Naive thymus-derived CD4-positive, alpha-beta T cell (primary cell): ENCODE results near the gene ZSCAN9. TPM values are rescaled to one million over a fixed set of nuclear protein-coding genes. Genes with fewer than 3 reads are reported as not detected.
A peak's percentile ranks its signal among the peaks of the same experiment; 100 is the strongest.

Source experiments
- ATAC-seq: fragments of 150-1000 bp; cut with Tn5 transposase; 2 replicates; pipeline ENCODE4 v1.10.0; 2021; ENCODE audit warnings: mild to moderate bottlenecking, moderate library complexity
- CTCF ChIA-PET: fragments of 350-600 bp; sonication (Branson Sonifier 250); formaldehyde crosslinking; loops from one replicate; lab custom pipeline; 2021; ENCODE audit warnings: antibody characterized with exemption; lab: Charles Lee
- POLR2A ChIA-PET: fragments of 350-600 bp; sonication (Branson Sonifier 250); formaldehyde crosslinking; loops from one replicate; lab custom pipeline; 2021; ENCODE audit warnings: antibody characterized with exemption, inconsistent platforms; lab: Charles Lee
- DNase-seq, 9 donors: peaks; one replicate each; pipeline versions ENCODE4 v3.0.0 to v3.0.0-alpha.2; 2020 to 2022; ENCODE audit warnings: mixed read lengths in 1 of 9
- H3K27ac ChIP-seq: one replicate; pipeline ENCODE4 v1.7.0; 2013; ENCODE audit warnings: mild to moderate bottlenecking, low read depth, low read length, moderate library complexity
- H3K27me3 ChIP-seq, 2 donors: one replicate each; pipeline ENCODE4 v1.7.0; 2013; ENCODE audit warnings: low read length in 2 of 2, mild to moderate bottlenecking in 2 of 2, moderate library complexity in 2 of 2; ENCODE audit not compliant: control insufficient read depth in 2 of 2, insufficient read depth in 2 of 2
- H3K36me3 ChIP-seq, 3 experiments: 1 replicate in 2 of 3; 2 replicates in 1 of 3; pipeline ENCODE4 v1.7.0; 2013; ENCODE audit warnings: low read length in 3 of 3, mild to moderate bottlenecking in 3 of 3, moderate library complexity in 1 of 3; ENCODE audit not compliant: insufficient read depth in 3 of 3, control insufficient read depth in 2 of 3
- H3K4me1 ChIP-seq, 2 donors: one replicate each; pipeline ENCODE4 v1.7.0; 2013; ENCODE audit warnings: low read length in 2 of 2, mild to moderate bottlenecking in 2 of 2, moderate library complexity in 1 of 2; ENCODE audit not compliant: control insufficient read depth in 2 of 2, insufficient read depth in 2 of 2
- H3K4me3 ChIP-seq: 2 replicates; pipeline ENCODE4 v1.7.0; 2013; ENCODE audit warnings: mild to moderate bottlenecking, low read length
- H3K9me3 ChIP-seq, 3 experiments: 1 replicate in 2 of 3; 2 replicates in 1 of 3; pipeline ENCODE4 v1.7.0; 2013; ENCODE audit warnings: low read length in 3 of 3; ENCODE audit not compliant: control insufficient read depth in 2 of 3
- H3K27ac Mint-ChIP-seq, 9 donors: one replicate each; pipeline ENCODE4 v1.8.0; 2020 to 2022; ENCODE audit warnings: mixed read lengths in 9 of 9, mild to moderate bottlenecking in 8 of 9, moderate library complexity in 5 of 9, inconsistent platforms in 2 of 9
- H3K27me3 Mint-ChIP-seq, 5 donors: one replicate each; pipeline ENCODE4 v1.8.0; 2021 to 2022; ENCODE audit warnings: mixed read lengths in 5 of 5, mild to moderate bottlenecking in 1 of 5
- H3K36me3 Mint-ChIP-seq, 5 donors: one replicate each; pipeline ENCODE4 v1.8.0; 2020 to 2022; ENCODE audit warnings: mixed read lengths in 5 of 5, mild to moderate bottlenecking in 3 of 5, inconsistent platforms in 1 of 5
- H3K4me1 Mint-ChIP-seq, 7 donors: one replicate each; pipeline ENCODE4 v1.8.0; 2020 to 2022; ENCODE audit warnings: mixed read lengths in 7 of 7, mild to moderate bottlenecking in 3 of 7, inconsistent platforms in 1 of 7
- H3K4me3 Mint-ChIP-seq, 10 donors: one replicate each; pipeline ENCODE4 v1.8.0; 2020 to 2022; ENCODE audit warnings: mild to moderate bottlenecking in 10 of 10, mixed read lengths in 10 of 10, moderate library complexity in 6 of 10, inconsistent platforms in 2 of 10
- H3K9me3 Mint-ChIP-seq, 11 donors: one replicate each; pipeline ENCODE4 v1.8.0; 2020 to 2022; ENCODE audit warnings: mixed read lengths in 11 of 11, mild to moderate bottlenecking in 4 of 11, inconsistent platforms in 1 of 11, moderate library complexity in 1 of 11
- intact Hi-C, 2 donors: fragments of 100-400 bp; cut with micrococcal nuclease; formaldehyde crosslinking; loops; one replicate each; pipeline ENCODE4 v1.15.1; 2023
- polyA plus RNA-seq, 2 donors: library from polyadenylated mRNA; unstranded; fragments of 300-500 nt; fragmentation: Illumina TruSeq; gene quantifications; one replicate each; pipeline ENCODE4 v1.2.3, GENCODE V29; 2021
- total RNA-seq, 6 experiments: library from RNA in 5 of 6; stranded (reverse) in 5 of 6; gene quantifications; 1 replicate in 5 of 6; 2 replicates in 1 of 6; pipeline ENCODE4 v1.2.3 and lab custom pipeline; 2021 to 2026

The ZSCAN9 gene
- total and polyA plus RNA-seq, 7 experiments from 2014 or later, result 0.59 to 5.2 (median 1.2) TPM; not detected in 1

DNA sequence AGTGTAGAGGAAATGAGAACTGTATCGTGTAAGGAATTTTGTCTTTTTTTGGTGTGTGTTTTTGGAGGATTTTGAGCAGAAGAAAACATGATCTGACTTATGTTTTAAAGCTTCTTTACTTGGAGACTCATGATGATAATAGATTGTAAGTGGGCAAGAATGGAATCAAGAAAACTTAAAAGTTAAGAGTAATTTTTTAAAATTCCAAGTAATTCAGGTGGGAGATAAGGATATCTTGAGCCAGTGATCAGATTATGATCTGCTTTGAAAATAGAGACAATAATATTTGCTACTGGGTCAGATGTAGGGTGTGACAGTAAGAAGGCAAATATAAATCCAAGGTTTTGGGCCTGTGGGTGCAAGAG is 42.6 kb downstream of the ZSCAN9 start:
- CTCF ChIA-PET, result interaction anchor here (0.6 to 1.8 kb wide), 9 partner anchors 14 to 572 kb away, joined by 3 to 10 read pairs (median 3); partner anchors contain the start of genes ZKSCAN4 and ZSCAN12
- intact Hi-C loops, result loop anchor here (1.0 to 5.0 kb wide), 16 partner anchors 14 to 788 kb away; partner anchors contain the start of genes ZKSCAN3 (in 2 of the 2), ZKSCAN4 (in 2 of the 2), ZSCAN12 (in 2 of the 2) and PGBD1 (in 1 of the 2)

DNA sequence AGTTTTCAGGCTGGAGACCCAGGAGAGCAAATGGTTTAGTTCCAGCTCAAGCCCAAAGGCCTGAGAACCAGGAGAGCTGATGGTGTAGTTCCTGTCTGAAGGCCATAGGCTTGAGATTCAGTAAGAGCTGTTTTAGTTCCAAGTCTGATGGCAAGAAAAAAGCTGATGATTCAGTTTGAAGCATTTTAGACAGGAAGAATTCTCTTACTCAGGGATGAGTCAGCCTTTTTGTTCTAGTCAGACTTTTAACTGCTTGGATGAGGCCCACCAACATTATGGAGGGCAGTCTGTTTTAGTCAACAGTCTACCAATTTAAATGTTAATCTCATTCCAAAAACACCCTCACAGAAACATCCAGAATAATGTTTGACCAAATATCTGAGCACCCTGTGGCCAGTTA is 44.4 kb downstream of the ZSCAN9 start:
- no peak overlapping the region for H3K27ac ChIP-seq
- no peaks in the 10 kb centered on the region for H3K9me3 ChIP-seq
- Mint-ChIP-seq H3K4me1 (peaks cover 6 to 30% (median 18%) of the 10 kb centered on the region in 7 donors), H3K27me3 (no peaks in the 10 kb centered on the region), H3K36me3 (peaks cover 8 to 37% (median 32%) of the 10 kb centered on the region in 5 donors), H3K4me3 (no peak overlapping the region), H3K9me3 (no peaks in the 10 kb centered on the region), H3K27ac (no peak overlapping the region)
- ChIA-PET POLR2A (interaction anchor here (4.0 kb wide), 1 partner anchor 17 kb away, joined by 86 read pairs; the partner anchor contains the start of gene ZKSCAN4), CTCF (no interaction called here)
- intact Hi-C loops, result loop anchor here in 1 of 2 donors (5.0 kb wide), 2 partner anchors 173 to 318 kb away; partner anchors contain the start of gene ZSCAN23
- H3K4me3 ChIP-seq, result no peak overlapping the region
- DNase-seq (no peak), ATAC-seq (no peak)
- peaks cover 4 to 33% (median 10%) of the 10 kb centered on the region in 3 experiments for H3K36me3 ChIP-seq
- H3K4me1 ChIP-seq, result peaks cover 0 to 20% of the 10 kb centered on the region in 2 donors
- H3K27me3 ChIP-seq, result no peaks in the 10 kb centered on the region

More for the DNA sequence above, 42.6 kb downstream of the ZSCAN9 start:
- no peak for ATAC-seq
- Mint-ChIP-seq H3K27me3 (peaks cover 0 to 7% (median 0%) of the 10 kb centered on the region in 5 donors), H3K27ac (no peak overlapping the region), H3K9me3 (no peaks in the 10 kb centered on the region), H3K4me1 (peaks cover 6 to 39% (median 24%) of the 10 kb centered on the region in 7 donors), H3K4me3 (no peak overlapping the region), H3K36me3 (peaks cover 0 to 25% (median 20%) of the 10 kb centered on the region in 5 donors)
- Histone ChIP-seq H3K4me3 (peak overlapping the region; percentile 96), H3K36me3 (peaks cover 0 to 15% (median 1%) of the 10 kb centered on the region in 3 experiments), H3K4me1 (peaks cover 0 to 24% of the 10 kb centered on the region in 2 donors), H3K27me3 (no peaks in the 10 kb centered on the region), H3K27ac (peak overlapping the region; percentile 91), H3K9me3 (no peaks in the 10 kb centered on the region)
- no peak for DNase-seq
- POLR2A ChIA-PET, result interaction anchor here (0.6 to 4.0 kb wide), 21 partner anchors 8 to 650 kb away, joined by 3 to 86 read pairs (median 5); partner anchors contain the start of genes ZKSCAN3, ZKSCAN4, ZKSCAN8 and ZSCAN16

DNA sequence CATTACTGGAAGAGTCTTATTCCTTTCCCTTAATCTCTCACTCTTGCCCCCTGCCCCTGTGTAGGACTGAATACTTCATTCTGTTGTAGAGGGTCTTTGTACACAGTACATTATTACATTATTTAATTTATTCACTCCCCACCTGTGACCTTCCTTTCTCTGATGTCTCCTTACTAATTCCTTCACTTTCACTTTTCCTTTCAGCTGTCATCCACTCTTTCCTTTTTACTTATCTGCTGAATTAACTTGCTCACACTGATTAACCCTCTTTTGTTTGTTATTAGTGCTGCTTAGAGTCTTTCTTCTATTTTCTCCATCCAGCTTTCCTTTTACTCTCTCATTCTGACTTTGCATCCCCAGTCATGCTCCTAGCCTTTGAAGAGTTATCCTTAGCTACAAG is 49.8 kb downstream of the ZSCAN9 start:
- Mint-ChIP-seq H3K36me3 (peaks cover 29 to 71% (median 66%) of the 10 kb centered on the region in 5 donors), H3K27me3 (peaks cover 0 to under 1% (median 0%) of the 10 kb centered on the region in 5 donors), H3K27ac (peak overlapping the region in 5 of 9 donors; percentile 11 to 58 (median 23)), H3K4me1 (peaks cover 4 to 29% (median 16%) of the 10 kb centered on the region in 7 donors), H3K4me3 (peak overlapping the region in 1 of 10 donors; percentile 22), H3K9me3 (peaks cover 0 to 39% (median 0%) of the 10 kb centered on the region in 11 donors)
- DNase-seq, result no peak
- POLR2A ChIA-PET, result interaction anchor here (1.2 to 1.9 kb wide), 3 partner anchors 8 to 171 kb away, joined by 3 to 11 read pairs (median 5); partner anchors contain the start of gene ZSCAN26
- Histone ChIP-seq H3K4me1 (no peaks in the 10 kb centered on the region), H3K4me3 (no peak overlapping the region), H3K27ac (no peak overlapping the region), H3K27me3 (no peaks in the 10 kb centered on the region), H3K36me3 (peaks cover 8 to 62% (median 13%) of the 10 kb centered on the region in 3 experiments), H3K9me3 (no peaks in the 10 kb centered on the region)
- no peak for ATAC-seq
- CTCF ChIA-PET, result no interaction called here
- intact Hi-C loops, result no loop called here

DNA sequence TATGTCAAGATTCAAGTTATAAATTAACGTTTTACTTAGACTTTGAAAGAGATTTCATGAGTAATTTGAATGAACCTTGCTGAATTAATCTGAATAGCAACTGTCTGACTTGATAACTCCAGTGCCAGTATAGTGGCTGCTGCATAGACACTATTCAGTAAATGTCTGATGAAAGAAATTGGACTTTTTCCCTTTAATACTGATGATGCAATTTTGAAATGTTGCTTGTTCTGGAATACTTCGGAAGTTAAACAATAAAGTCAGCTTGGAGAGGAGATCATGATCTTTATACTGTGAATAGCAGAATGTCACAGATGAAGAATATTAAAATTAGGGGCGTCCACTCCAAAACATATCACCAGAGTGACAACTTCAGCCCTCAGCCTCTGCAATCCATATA is 52.7 kb downstream of the ZSCAN9 start:
- Mint-ChIP-seq H3K36me3 (peaks cover 29 to 62% (median 49%) of the 10 kb centered on the region in 5 donors), H3K4me3 (no peak overlapping the region), H3K27ac (no peak overlapping the region), H3K27me3 (peaks cover 7 to 12% (median 11%) of the 10 kb centered on the region in 5 donors), H3K4me1 (peaks cover 11 to 22% (median 16%) of the 10 kb centered on the region in 7 donors), H3K9me3 (peaks cover 0 to 45% (median 4%) of the 10 kb centered on the region in 11 donors)
- Histone ChIP-seq H3K36me3 (peaks cover 8 to 50% (median 12%) of the 10 kb centered on the region in 3 experiments), H3K4me3 (no peak overlapping the region), H3K27me3 (no peaks in the 10 kb centered on the region), H3K4me1 (peaks cover 0 to 6% of the 10 kb centered on the region in 2 donors), H3K27ac (no peak overlapping the region), H3K9me3 (no peaks in the 10 kb centered on the region)
- DNase-seq (no peak), ATAC-seq (no peak)
- intact Hi-C loops, result no loop called here
- CTCF ChIA-PET, result no interaction called here
- POLR2A ChIA-PET, result no interaction called here

DNA sequence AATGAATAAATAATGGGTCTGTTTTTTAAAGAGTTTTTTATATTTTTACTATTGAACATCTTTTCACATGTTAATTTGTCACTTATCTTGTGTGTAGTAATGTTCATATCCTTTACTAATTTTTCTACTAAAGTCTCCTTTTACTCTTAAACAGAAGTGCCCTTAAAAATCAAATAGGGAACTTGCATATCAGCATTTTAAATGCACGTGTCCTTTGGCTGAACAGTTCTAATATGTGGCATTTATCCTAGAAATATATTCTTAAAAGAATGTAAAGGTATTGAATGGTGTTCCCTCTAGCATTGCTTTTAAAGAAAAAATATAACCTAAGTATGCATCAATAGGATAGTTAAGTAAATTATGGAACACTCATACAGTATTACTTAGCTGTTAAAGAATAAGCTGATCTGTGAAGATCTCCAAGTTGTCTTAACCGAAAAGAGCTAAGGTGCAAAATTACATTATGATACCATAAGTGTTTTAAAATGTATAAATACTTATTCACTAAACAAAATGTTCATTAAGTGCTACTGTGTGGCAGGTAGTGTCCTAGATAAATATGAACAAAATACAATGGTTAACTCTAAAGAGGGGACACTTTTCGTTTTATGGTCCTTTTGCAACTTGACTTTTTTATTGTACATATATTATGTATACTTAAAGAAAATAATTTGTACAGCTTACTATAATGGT is 55.7 kb downstream of the ZSCAN9 start:
- H3K9me3 ChIP-seq, result no peaks in the 10 kb centered on the region
- peaks cover 0 to 45% (median 5%) of the 10 kb centered on the region in 11 donors for H3K9me3 Mint-ChIP-seq
- H3K4me3 Mint-ChIP-seq, result peak overlapping the region in 9 of 10 donors; percentile 70 to 89 (median 77)
- H3K27ac ChIP-seq, result no peak overlapping the region
- intact Hi-C loops, result loop anchor here in 1 of 2 donors (1.0 kb wide), 2 partner anchors 13 to 28 kb away; partner anchors contain the start of genes ZKSCAN4 and ZSCAN26
- CTCF ChIA-PET, result interaction anchor here (0.7 to 1.5 kb wide), 2 partner anchors 14 to 134 kb away, joined by 3 to 5 read pairs; no protein-coding TSS in a partner anchor
- peaks cover 0 to 5% of the 10 kb centered on the region in 2 donors for H3K27me3 ChIP-seq
- ATAC-seq (no peak), DNase-seq (no peak)
- peaks cover 0 to 20% (median 3%) of the 10 kb centered on the region in 3 experiments for H3K36me3 ChIP-seq
- peaks cover 7 to 17% (median 10%) of the 10 kb centered on the region in 7 donors for H3K4me1 Mint-ChIP-seq
- peaks cover 7 to 39% (median 30%) of the 10 kb centered on the region in 5 donors for H3K27me3 Mint-ChIP-seq
- H3K4me3 ChIP-seq, result no peak overlapping the region
- POLR2A ChIA-PET, result interaction anchor here (0.5 to 0.8 kb wide), 2 partner anchors 27 to 557 kb away, joined by 3 read pairs; no protein-coding TSS in a partner anchor
- peaks cover 10 to 41% (median 27%) of the 10 kb centered on the region in 5 donors for H3K36me3 Mint-ChIP-seq
- no peak overlapping the region for H3K27ac Mint-ChIP-seq
- peaks cover 0 to 6% of the 10 kb centered on the region in 2 donors for H3K4me1 ChIP-seq
